ENCODE data around the gene QRSL1. TPM values are rescaled to one million over a fixed set of nuclear protein-coding genes. Genes with fewer than 3 reads are reported as not detected.

QRSL1 gene
- total and polyA plus RNA-seq, 2 of the 4 experiments (the other 2 are of a cell fraction): 6.1 to 10.9 TPM

DNA sequence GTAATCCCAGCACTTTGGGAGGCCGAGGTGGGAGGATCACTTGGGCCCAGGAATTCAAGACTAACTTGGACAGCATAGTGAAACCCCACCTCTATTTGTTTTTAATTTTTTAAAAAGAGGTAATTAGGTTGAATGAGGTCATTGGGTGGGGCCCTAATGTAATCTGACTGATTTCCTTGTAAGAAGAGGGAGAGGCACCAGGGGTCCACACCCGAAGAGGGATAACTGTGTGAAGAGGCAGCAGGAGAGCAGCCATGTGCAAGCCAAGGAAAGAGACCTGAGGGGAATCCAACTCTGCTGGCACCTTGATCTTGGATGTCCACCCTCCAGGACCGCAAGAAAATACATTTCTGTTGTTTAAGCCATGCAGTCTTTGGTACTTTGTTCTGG is 63.4 kb downstream of the QRSL1 start:
- CTCF ChIA-PET: interaction anchor here (0.5 kb wide), 1 partner anchor 23 kb away, joined by 3 read pairs; no protein-coding TSS in a partner anchor
- Histone ChIP-seq H3K56ac (ENCODE audit: extremely low read depth, insufficient read depth, low read length) (no peak overlapping the region), H3K79me1 (ENCODE audit: low read depth in 1 of 2, low read length in 2 of 2) (no peaks in the 10 kb centered on the region), H2BK5ac (ENCODE audit: low read depth, low read length, poor library complexity, severe bottlenecking) (no peak overlapping the region), H4K5ac (ENCODE audit: low read depth, low read length) (no peak overlapping the region), H2AFZ (replicated peaks; ENCODE audit: low read length, poor library complexity) (no peak overlapping the region), H3K4me3 (ENCODE audit: insufficient read depth, low read depth, low read length) (no peak overlapping the region), H2BK120ac (ENCODE audit: low read depth, low read length) (no peak overlapping the region), H3K18ac (ENCODE audit: low read depth, low read length) (no peak overlapping the region), H4K20me1 (ENCODE audit: insufficient read depth, low read length) (no peaks in the 10 kb centered on the region), H2AK5ac (ENCODE audit: low read depth, low read length) (no peak overlapping the region), H2AK9ac (replicated peaks; ENCODE audit: low read depth, low read length, poor library complexity) (no peak overlapping the region), H3K9me3 (ENCODE audit: control insufficient read depth, insufficient read depth, low read length) (no peaks in the 10 kb centered on the region), H3K9ac (ENCODE audit: low read depth, low read length) (no peak overlapping the region), H3K4ac (ENCODE audit: low read depth, low read length) (no peak overlapping the region), H3K27ac (ENCODE audit: insufficient read depth, low read length) (no peak overlapping the region), H3K23ac (ENCODE audit: low read depth, low read length) (no peak overlapping the region), H2BK20ac (ENCODE audit: low read depth, low read length) (no peak overlapping the region), H3K9me1 (ENCODE audit: insufficient read depth, low read length) (no peaks in the 10 kb centered on the region), H3K36me3 (ENCODE audit: control insufficient read depth, insufficient read depth, low read length) (no peaks in the 10 kb centered on the region), H3K4me2 (ENCODE audit: low read depth, low read length) (no peak overlapping the region), H3K14ac (replicated peaks; ENCODE audit: low read depth, low read length) (no peak overlapping the region), H2BK15ac (ENCODE audit: low read depth, low read length) (no peak overlapping the region), H3K4me1 (ENCODE audit: control insufficient read depth, insufficient read depth, low read length) (no peaks in the 10 kb centered on the region), H3K27me3 (ENCODE audit: control insufficient read depth, insufficient read depth, low read length) (peaks cover 19% of the 10 kb centered on the region), H4K8ac (ENCODE audit: low read depth in 2 of 2, low read length in 2 of 2) (no peak overlapping the region), H4K91ac (ENCODE audit: insufficient read depth, low read depth, low read length) (no peak overlapping the region)
- in situ Hi-C loops (cut with MboI; ENCODE audit: low sequenced_read_pairs): no loop called here
- ATAC-seq (ENCODE audit: low read depth): no peak
- no peak for TF ChIP-seq MXI1 (IDR thresholded peaks at IDR 0.05; ENCODE audit: borderline replicate concordance, low read depth, low read length)
- TF ChIP-seq FOS (IDR thresholded peaks at IDR 0.05; ENCODE audit: low read depth, low read length): no peak
- TF ChIP-seq BHLHE40 (IDR thresholded peaks at IDR 0.05; ENCODE audit: low read depth, low read length): no peak
- TF ChIP-seq, protein P1, sequence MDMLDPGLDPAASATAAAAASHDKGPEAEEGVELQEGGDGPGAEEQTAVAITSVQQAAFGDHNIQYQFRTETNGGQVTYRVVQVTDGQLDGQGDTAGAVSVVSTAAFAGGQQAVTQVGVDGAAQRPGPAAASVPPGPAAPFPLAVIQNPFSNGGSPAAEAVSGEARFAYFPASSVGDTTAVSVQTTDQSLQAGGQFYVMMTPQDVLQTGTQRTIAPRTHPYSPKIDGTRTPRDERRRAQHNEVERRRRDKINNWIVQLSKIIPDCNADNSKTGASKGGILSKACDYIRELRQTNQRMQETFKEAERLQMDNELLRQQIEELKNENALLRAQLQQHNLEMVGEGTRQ (IDR thresholded peaks at IDR 0.05; ENCODE audit: low read depth, low read length): no peak
- TF ChIP-seq MAZ (IDR thresholded peaks at IDR 0.05; ENCODE audit: borderline replicate concordance, low read depth, low read length): no peak
- no peak for TF ChIP-seq CHD1 (IDR thresholded peaks at IDR 0.05; ENCODE audit: low read depth, low read length)
- TF ChIP-seq, protein P2, sequence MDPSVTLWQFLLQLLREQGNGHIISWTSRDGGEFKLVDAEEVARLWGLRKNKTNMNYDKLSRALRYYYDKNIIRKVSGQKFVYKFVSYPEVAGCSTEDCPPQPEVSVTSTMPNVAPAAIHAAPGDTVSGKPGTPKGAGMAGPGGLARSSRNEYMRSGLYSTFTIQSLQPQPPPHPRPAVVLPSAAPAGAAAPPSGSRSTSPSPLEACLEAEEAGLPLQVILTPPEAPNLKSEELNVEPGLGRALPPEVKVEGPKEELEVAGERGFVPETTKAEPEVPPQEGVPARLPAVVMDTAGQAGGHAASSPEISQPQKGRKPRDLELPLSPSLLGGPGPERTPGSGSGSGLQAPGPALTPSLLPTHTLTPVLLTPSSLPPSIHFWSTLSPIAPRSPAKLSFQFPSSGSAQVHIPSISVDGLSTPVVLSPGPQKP (IDR thresholded peaks at IDR 0.05; ENCODE audit: borderline replicate concordance, low read depth, low read length): no peak
- no peak for TF ChIP-seq MAFK (IDR thresholded peaks at IDR 0.05; ENCODE audit: low read depth, low read length)
- no peak for TF ChIP-seq RCOR1 (IDR thresholded peaks at IDR 0.05; ENCODE audit: insufficient replicate concordance, low read length)
- intact Hi-C loops (cut with micrococcal nuclease): no loop called here
- POLR2A ChIA-PET (ENCODE audit: unreplicated experiment): no interaction called here
- dilution Hi-C loops (cut with HindIII; ENCODE audit: low sequenced_read_pairs, unreplicated experiment): no loop called here
- no TSS peak for BruUV-seq (replicated peaks)
- WGBS, 2 experiments (ENCODE audit: extremely low coverage in 2 of 2, insufficient read length in 1 of 2): 100% methylated on average over 1 of the region's 3 CpGs; no CpG with 5 or more reads in 1 of the 2 experiments
- no peak for DNase-seq

Data from IMR-90 (cell line).